ENCODE measurements around the gene DDX50. TPM values are rescaled to one million over a fixed set of nuclear protein-coding genes. Genes with fewer than 3 reads are reported as not detected.
"Not testable (repeated sequence)": the region's sequence is repeated elsewhere in the genome, so short reads cannot be mapped to it uniquely, and the experiment has no call there.

Gene DDX50
- total RNA-seq, 2 donors from 2014 or later: 22.6 to 24.1 TPM

DNA sequence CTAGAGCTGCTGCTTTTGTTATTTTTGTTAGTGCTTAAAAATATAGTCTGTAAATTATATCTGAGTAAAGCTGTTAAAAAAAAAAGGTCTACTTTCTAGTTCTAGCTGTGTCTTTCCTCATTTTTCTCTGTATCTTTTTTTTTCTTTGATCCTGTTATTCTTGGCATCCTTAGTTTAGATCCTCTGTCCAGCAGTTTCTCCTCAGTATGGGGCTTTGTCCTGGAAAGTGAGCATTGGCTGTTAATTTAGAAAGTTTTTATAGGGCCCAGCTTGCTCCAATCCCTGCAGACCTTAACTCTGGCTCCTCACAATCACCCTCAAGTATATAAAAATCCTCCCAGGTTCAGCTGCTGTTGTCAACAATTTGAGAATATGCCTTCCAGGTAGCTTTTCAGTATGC is 23.5 kb downstream of the DDX50 start:
- no peak overlapping the region for H3K27ac ChIP-seq
- no peaks in the 10 kb centered on the region for H3K36me3 ChIP-seq

DNA sequence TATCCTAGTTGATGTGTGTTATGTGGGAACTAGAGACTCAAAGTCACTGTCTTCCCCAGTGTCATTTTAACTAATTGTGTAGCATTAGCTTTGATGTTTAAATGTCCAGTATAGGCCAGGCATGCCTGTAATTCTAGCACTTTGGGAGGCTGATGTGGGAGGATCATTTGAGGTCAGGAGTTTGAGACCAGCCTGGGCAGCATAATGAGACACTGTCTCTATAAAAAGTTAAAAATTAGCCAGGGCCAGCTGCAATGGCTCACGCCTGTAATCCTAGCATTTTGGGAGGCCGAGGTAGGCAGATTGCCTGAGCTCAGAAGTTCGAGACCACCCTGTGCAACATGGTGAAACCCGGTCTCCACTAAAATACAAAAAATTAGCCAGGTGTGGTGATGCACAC is 24.4 kb downstream of the DDX50 start:
- no peaks in the 10 kb centered on the region for H3K4me1 ChIP-seq
- no peaks in the 10 kb centered on the region for H3K27me3 ChIP-seq
- no peak for DNase-seq
- TF ChIP-seq, protein P1, sequence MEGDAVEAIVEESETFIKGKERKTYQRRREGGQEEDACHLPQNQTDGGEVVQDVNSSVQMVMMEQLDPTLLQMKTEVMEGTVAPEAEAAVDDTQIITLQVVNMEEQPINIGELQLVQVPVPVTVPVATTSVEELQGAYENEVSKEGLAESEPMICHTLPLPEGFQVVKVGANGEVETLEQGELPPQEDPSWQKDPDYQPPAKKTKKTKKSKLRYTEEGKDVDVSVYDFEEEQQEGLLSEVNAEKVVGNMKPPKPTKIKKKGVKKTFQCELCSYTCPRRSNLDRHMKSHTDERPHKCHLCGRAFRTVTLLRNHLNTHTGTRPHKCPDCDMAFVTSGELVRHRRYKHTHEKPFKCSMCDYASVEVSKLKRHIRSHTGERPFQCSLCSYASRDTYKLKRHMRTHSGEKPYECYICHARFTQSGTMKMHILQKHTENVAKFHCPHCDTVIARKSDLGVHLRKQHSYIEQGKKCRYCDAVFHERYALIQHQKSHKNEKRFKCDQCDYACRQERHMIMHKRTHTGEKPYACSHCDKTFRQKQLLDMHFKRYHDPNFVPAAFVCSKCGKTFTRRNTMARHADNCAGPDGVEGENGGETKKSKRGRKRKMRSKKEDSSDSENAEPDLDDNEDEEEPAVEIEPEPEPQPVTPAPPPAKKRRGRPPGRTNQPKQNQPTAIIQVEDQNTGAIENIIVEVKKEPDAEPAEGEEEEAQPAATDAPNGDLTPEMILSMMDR (IDR thresholded peaks at IDR 0.05): no peak
- H3K9ac ChIP-seq (ENCODE audit: low read depth in 2 of 2, low read length in 2 of 2): no peak overlapping the region
- H3K27ac ChIP-seq: no peak overlapping the region
- intact Hi-C loops (cut with DNase I): no loop called here
- H3K9me3 ChIP-seq: no peaks in the 10 kb centered on the region
- no peak overlapping the region for H3K4me3 ChIP-seq
- H3K36me3 ChIP-seq: no peaks in the 10 kb centered on the region

More for the DNA sequence above, 23.5 kb downstream of the DDX50 start:
- no peak for DNase-seq
- Histone ChIP-seq H3K4me1 (no peaks in the 10 kb centered on the region), H3K9ac (ENCODE audit: low read depth in 2 of 2, low read length in 2 of 2) (no peak overlapping the region), H3K27me3 (no peaks in the 10 kb centered on the region), H3K4me3 (no peak overlapping the region), H3K9me3 (no peaks in the 10 kb centered on the region)
- intact Hi-C loops (cut with DNase I): no loop called here
- TF ChIP-seq, protein P1 (IDR thresholded peaks at IDR 0.05): no peak

DNA sequence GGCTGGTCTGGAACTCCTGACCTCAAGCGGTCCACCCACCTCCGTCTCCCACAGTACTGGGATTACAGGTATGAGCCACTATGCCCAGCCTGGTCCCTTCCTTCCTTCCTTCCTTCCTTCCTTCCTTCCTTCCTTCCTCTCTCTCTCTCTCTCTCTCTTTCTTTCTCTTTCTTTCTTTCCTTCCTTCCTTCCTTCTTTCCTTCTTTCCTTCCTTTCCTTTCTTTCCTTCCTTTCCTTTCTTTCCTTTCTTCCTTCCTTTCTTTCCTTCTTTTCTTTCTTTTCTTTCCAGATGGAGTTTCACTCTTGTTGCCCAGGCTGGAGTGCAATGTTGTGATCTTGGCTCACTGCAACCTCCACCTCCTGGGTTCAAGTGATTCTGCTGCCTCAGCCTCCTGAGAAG is 28.0 kb downstream of the DDX50 start:
- H3K27me3 ChIP-seq; H3K4me1 ChIP-seq; H3K9ac ChIP-seq (ENCODE audit: low read depth in 2 of 2, low read length in 2 of 2); H3K4me3 ChIP-seq; DNase-seq; intact Hi-C loops (cut with DNase I); H3K36me3 ChIP-seq; H3K27ac ChIP-seq; H3K9me3 ChIP-seq: not testable (repeated sequence)

DNA sequence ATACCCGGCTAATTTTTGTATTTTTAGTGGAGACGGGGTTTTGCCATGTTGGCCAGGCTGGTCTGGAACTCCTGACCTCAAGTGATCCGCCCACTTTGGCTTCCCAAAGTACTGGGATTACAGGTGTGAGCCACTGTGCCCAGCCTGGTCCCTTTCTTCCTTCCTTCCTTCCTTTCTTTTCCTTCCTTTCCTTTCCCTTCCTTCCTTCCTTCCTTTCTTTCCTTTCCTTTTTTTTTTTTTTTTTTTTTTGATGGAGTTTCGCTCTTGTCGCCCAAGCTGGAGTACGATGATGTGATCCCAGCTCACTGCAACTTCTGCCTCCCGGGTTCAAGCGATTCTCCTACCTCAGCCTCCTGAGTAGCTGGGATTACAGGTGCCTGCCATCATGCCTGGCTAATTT is 28.8 kb downstream of the DDX50 start:
- H3K27me3 ChIP-seq; H3K4me1 ChIP-seq; DNase-seq; H3K36me3 ChIP-seq; H3K27ac ChIP-seq; H3K9ac ChIP-seq (ENCODE audit: low read depth in 2 of 2, low read length in 2 of 2); H3K9me3 ChIP-seq; intact Hi-C loops (cut with DNase I); H3K4me3 ChIP-seq: not testable (repeated sequence)

DNA sequence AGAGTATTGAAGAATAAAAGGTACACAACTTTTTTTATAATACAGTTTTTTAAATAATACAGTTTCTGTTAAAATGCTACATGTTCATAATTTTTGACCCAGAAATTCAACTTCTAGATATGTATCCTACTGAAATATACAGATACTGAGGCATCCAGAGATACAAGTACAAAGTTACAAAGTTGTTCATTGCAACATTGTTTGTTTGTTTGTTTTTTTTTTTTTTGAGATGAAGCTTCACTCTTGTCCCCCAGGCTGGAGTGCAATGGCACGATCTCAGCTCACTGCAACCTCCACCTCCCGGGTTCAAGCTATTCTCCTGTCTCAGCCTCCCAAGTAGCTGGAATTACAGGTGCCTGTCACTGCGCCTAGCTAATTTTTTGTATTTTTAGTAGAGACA is 31.7 kb downstream of the DDX50 start:
- H3K27ac ChIP-seq; H3K9me3 ChIP-seq; H3K9ac ChIP-seq (ENCODE audit: low read depth in 2 of 2, low read length in 2 of 2); H3K36me3 ChIP-seq; H3K4me1 ChIP-seq; intact Hi-C loops (cut with DNase I); DNase-seq; H3K4me3 ChIP-seq; H3K27me3 ChIP-seq: not testable (repeated sequence)

DNA sequence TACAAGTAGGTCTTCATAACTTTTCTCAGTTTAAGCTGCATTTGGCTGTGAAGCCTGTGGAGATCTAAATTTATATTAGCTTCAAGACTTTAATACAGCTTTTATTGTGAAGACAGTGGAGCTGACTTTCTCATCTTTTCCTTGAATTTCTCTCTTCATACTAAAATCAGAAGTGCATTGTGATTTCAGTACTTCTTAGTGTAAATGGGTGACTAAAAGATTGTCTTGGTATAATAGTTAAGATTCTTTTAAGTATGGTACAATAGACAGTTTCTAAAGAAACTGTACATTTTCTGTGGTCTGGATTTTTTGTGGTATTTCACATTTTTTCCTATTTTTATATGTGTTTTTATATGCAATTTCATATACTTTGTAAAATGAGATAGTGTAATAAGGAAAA is 33.9 kb downstream of the DDX50 start:
- H3K36me3 ChIP-seq: no peaks in the 10 kb centered on the region
- no peak for DNase-seq
- intact Hi-C loops (cut with DNase I): no loop called here
- H3K27me3 ChIP-seq: no peaks in the 10 kb centered on the region
- no peak overlapping the region for H3K4me3 ChIP-seq
- H3K9me3 ChIP-seq: no peaks in the 10 kb centered on the region
- H3K4me1 ChIP-seq: no peaks in the 10 kb centered on the region
- H3K27ac ChIP-seq: no peak overlapping the region
- TF ChIP-seq, protein P1 (IDR thresholded peaks at IDR 0.05): no peak
- H3K9ac ChIP-seq (ENCODE audit: low read depth in 2 of 2, low read length in 2 of 2): no peak overlapping the region

DNA sequence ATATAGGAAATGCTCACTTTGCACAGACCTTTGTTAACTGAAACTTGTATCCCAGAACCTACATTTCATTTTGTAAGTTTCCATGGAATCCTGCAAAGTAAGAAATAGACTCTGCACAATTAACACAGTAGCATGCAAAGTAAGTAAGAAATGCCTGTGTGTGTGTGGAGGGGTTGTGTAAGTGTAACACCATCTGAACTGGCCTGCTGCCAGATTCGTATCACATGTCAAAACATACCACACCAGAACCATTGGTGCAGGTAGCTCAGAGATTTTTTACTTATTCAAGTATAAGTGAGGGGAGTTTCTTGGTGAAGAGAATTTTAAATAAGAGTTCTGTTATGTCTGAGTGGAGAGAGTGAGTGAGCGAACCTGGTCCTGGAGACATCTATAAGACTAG is 37.0 kb downstream of the DDX50 start:
- Histone ChIP-seq H3K9ac (ENCODE audit: low read depth in 2 of 2, low read length in 2 of 2) (no peak overlapping the region), H3K36me3 (no peaks in the 10 kb centered on the region), H3K27me3 (no peaks in the 10 kb centered on the region), H3K4me1 (no peaks in the 10 kb centered on the region), H3K9me3 (no peaks in the 10 kb centered on the region), H3K4me3 (no peak overlapping the region), H3K27ac (no peak overlapping the region)
- TF ChIP-seq, protein P1 (IDR thresholded peaks at IDR 0.05): no peak
- intact Hi-C loops (cut with DNase I): no loop called here
- no peak for DNase-seq

Data from colonic mucosa (tissue), 4 donors.